ENCODE results near the gene PAK3. TPM values are rescaled to one million over a fixed set of nuclear protein-coding genes. Genes with fewer than 3 reads are reported as not detected.

PAK3 gene
- total RNA-seq, 1 experiment from 2014 or later = 7.5 TPM

- Histone ChIP-seq H2BK120ac (ENCODE audit: low read depth, low read length, poor library complexity, severe bottlenecking) (no peak overlapping the region), H3K18ac (ENCODE audit: insufficient read length, low read depth, low read length) (no peak overlapping the region), H3T11ph (ENCODE audit: low read length) (no peak overlapping the region), H3K79me2 (ENCODE audit: insufficient read depth, low read length) (no peaks in the 10 kb centered on the region), H4K8ac (replicated peaks; ENCODE audit: insufficient read length, low read depth, low read length) (no peak overlapping the region), H3K9ac (ENCODE audit: extremely low read depth, insufficient read length, low read length) (no peak overlapping the region), H3K23ac (ENCODE audit: insufficient read length, low read depth, low read length) (no peak overlapping the region), H3K79me1 (ENCODE audit: insufficient read depth, low read depth, low read length, poor library complexity, severe bottlenecking) (no peaks in the 10 kb centered on the region), H3K14ac (ENCODE audit: insufficient read depth, low read length) (no peak overlapping the region), H4K20me1 (ENCODE audit: control insufficient read depth, insufficient read depth, insufficient read length) (no peaks in the 10 kb centered on the region), H2BK5ac (ENCODE audit: insufficient read length, low read length) (no peak overlapping the region), H2AK5ac (ENCODE audit: insufficient read length, low read length) (no peak overlapping the region), H3K4me1 (ENCODE audit: insufficient read depth, low read length) (peaks cover 4% of the 10 kb centered on the region; the same call in 1 of the 2 replicates), H2BK20ac (ENCODE audit: low read depth, low read length, poor library complexity, severe bottlenecking) (no peak overlapping the region), H2AFZ (ENCODE audit: low read length) (no peak overlapping the region), H3K4ac (ENCODE audit: low read depth, low read length) (no peak overlapping the region), H2BK15ac (ENCODE audit: low read depth, low read length) (no peak overlapping the region), H4K91ac (ENCODE audit: insufficient read length, low read depth, low read length) (no peak overlapping the region), H3K4me2 (ENCODE audit: insufficient read depth, insufficient read length, low read length) (no peak overlapping the region), H3K56ac (ENCODE audit: insufficient read length, low read depth, low read length) (no peak overlapping the region), H3K27me3 (ENCODE audit: insufficient read depth, low read length) (no peaks in the 10 kb centered on the region), H3K23me2 (ENCODE audit: insufficient read length, low read depth, low read length, poor library complexity, severe bottlenecking) (no peaks in the 10 kb centered on the region), H3K27ac (ENCODE audit: insufficient read length, low read depth, low read length) (no peak overlapping the region), H2BK12ac (ENCODE audit: insufficient read length, low read depth, low read length) (peak overlapping the region; percentile 29), H3K9me3 (ENCODE audit: control insufficient read depth, low read depth, low read length) (no peaks in the 10 kb centered on the region), H4K5ac (ENCODE audit: insufficient read length, low read depth, low read length) (no peak overlapping the region)
- DNase-seq = no peak
- no CpG with 5 or more reads among the region's 3 CpGs for WGBS (ENCODE audit: extremely low coverage, insufficient read length, low lambda C conversion rate)
- TF ChIP-seq, protein P1, sequence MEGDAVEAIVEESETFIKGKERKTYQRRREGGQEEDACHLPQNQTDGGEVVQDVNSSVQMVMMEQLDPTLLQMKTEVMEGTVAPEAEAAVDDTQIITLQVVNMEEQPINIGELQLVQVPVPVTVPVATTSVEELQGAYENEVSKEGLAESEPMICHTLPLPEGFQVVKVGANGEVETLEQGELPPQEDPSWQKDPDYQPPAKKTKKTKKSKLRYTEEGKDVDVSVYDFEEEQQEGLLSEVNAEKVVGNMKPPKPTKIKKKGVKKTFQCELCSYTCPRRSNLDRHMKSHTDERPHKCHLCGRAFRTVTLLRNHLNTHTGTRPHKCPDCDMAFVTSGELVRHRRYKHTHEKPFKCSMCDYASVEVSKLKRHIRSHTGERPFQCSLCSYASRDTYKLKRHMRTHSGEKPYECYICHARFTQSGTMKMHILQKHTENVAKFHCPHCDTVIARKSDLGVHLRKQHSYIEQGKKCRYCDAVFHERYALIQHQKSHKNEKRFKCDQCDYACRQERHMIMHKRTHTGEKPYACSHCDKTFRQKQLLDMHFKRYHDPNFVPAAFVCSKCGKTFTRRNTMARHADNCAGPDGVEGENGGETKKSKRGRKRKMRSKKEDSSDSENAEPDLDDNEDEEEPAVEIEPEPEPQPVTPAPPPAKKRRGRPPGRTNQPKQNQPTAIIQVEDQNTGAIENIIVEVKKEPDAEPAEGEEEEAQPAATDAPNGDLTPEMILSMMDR (conservative IDR thresholded peaks at IDR 0.05) = no peak
- no peak overlapping the region for H3K27ac Mint-ChIP-seq
- peaks cover 9 to 13% of the 10 kb centered on the region in 2 experiments for H3K4me1 Mint-ChIP-seq
- H3K36me3 Mint-ChIP-seq (ENCODE audit: insufficient read depth in 1 of 3, low read depth in 3 of 3) = no peaks in the 10 kb centered on the region
- no peaks in the 10 kb centered on the region for H3K27me3 Mint-ChIP-seq (ENCODE audit: low read depth)
- no peaks in the 10 kb centered on the region for H3K9me3 Mint-ChIP-seq
- no peak overlapping the region for H3K4me3 Mint-ChIP-seq
Measured at GRCh38 chrX:111257733-111258132, 161.7 kb downstream of the PAK3 start.
